AG08396 (cell line): ENCODE data around the gene TSPAN31.
"Not testable (repeated sequence)": the region's sequence is repeated elsewhere in the genome, so short reads cannot be mapped to it uniquely, and the experiment has no call there.

ENCODE experiments used
- DNase-seq: peaks from one replicate; pipeline ENCODE4 v3.0.0; 2012; ENCODE audit warnings: low spot score, mixed read lengths

The TSPAN31 gene, protein sequence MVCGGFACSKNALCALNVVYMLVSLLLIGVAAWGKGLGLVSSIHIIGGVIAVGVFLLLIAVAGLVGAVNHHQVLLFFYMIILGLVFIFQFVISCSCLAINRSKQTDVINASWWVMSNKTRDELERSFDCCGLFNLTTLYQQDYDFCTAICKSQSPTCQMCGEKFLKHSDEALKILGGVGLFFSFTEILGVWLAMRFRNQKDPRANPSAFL

DNA sequence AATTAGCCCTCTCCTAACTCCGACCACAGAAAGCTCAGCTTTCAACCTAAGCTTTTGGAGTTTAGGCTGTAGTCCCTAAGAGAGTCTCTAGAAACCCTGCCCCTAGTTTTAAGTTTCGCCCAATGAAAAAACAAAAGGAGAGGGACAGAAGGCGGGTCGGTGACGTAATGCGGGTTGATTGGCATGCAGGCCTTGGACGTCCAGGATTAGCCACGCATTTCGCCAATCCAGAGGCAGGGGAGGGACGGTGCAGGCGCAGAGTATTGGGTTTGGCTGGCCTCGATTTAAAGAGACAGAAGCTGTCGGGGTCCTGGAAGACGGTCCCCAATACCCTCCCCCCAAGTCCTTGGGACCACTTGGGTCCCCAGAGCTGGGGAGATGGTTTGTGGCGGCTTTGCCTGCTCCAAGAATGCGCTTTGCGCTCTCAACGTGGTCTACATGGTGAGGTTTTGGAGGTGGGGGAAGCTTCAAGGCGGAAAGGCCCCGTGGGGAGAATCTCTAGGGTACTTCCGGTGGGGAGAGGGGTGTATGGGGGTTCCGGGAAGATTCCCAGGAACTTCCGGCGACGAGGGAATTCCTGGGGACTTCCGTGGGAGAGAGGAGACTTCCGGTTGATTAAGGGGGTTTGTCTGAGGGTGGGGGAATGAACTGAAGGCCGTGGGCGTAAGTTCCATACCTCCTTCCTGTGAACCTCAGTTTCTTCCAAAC, at the start of gene TSPAN31:
Gene TSPAN31, plus strand, starts transcription at position 263 of the 708 bp plus-strand sequence. Its CDS starts 116 bp downstream, at position 379.
- peak; percentile 94 for DNase-seq

- no peak for DNase-seq
Measured at GRCh38 chr12:57695770-57696432, 48.9 kb upstream of the TSPAN31 start.

GRCh38 chr12:57697076-57697475, 47.8 kb upstream of the TSPAN31 start:
- no peak for DNase-seq

DNA sequence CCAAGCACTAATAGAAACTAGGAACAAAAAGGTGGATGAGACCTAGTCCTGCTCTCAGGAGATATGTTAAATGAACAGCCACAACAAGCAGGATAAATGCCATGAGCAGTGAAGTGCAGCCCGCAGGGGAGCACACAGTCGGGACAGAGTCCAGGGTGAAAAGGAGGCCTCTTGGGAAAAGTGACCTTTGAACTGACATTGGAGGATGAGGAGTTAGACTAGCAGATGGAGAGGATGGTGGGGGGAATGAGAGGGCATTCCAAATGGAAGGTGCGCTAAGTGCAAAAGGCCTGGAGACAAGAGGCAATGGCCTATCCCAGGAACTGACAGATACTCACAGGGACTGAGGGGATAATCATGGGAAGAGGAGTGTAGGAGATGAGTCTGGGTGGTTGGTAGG, 46.4 kb upstream of the TSPAN31 start:
- DNase-seq = no peak

DNA sequence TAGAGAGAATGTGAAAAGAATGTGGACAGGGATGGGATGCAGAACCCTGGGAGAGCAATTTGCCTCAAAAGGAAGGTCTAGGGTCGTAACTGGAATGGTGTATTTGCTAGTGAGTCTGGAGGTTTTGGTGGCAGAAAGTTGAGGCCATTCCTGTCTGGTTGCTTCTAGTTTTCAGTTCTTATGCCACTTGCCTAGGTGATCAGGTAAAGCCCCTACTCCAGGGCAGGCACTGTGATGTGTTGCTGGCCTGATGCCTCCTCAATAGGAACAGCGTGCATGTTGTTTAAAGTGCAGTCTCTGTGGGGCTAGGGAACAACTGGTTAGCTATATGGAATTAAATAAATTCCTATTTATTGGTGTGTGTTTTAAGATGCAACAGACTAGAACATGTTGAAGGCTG, 44.5 kb upstream of the TSPAN31 start:
- no peak for DNase-seq

GRCh38 chr12:57707250-57707649, 37.6 kb upstream of the TSPAN31 start:
- no peak for DNase-seq

DNA sequence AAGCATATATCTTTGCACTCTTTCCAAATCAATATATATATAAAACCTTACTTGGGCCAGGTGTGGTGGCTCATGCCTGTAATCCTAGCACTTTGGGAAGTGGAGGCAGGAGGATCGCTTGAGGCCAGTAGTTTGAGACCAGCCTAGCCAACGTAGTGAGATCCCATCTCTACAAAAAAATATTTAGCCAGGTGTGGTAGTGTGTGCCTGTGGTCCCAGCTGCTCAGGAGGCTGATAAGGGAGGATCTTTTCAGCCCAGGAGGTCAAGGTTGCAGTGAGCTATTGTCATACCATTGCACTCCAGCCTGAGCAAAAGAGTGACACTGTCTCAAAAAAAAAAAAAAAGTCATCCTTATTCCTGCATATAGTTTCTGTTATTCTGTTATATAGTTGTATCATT, 36.5 kb upstream of the TSPAN31 start:
- DNase-seq = no peak

GRCh38 chr12:57712701-57713100, 32.1 kb upstream of the TSPAN31 start:
- DNase-seq = no peak

DNA sequence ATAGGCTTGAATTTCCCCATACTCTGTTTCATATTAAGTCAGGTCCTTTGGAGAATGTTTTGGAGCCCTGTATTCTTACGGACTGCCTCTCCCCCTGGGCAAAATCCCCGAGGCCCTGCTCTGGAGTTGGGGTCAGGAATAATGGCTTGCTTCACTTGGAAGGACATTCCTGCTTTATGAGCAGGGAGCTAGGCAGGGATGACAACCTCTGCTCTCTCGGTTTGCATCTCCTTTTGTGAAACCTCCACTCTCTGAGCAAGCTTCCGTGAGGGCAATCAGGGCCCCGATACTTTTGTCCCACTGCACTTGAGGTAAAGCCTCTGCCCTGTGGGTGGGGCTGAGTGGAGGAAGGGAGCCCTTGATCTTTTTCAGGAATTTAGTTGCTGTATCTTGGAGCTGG, 31.6 kb upstream of the TSPAN31 start:
- DNase-seq = no peak

GRCh38 chr12:57715036-57715748, 29.6 kb upstream of the TSPAN31 start:
- DNase-seq = not testable (repeated sequence)

DNA sequence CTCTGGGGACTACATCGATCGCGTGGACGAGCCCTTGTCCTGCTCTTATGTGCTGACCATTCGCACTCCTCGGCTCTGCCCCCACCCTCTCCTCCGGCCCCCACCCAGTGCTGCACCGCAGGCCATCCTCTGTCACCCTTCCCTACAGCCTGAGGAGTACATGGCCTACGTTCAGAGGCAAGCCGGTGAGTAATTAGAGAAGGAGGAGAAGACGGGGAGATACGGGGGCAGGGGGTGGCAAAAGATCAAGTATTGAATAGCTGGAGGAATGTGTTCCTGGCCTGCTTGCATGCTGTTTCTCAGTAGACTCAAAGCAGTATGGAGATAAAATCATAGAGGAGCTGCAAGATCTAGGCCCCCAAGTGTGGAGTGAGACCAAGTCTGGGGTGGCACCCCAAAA, 29.1 kb upstream of the TSPAN31 start:
- no peak for DNase-seq

GRCh38 chr12:57716305-57716704, 28.5 kb upstream of the TSPAN31 start:
- DNase-seq = no peak

- no peak for DNase-seq
Measured at GRCh38 chr12:57717131-57717530, 27.7 kb upstream of the TSPAN31 start.

GRCh38 chr12:57717846-57718640, 26.8 kb upstream of the TSPAN31 start:
- no peak for DNase-seq

- no peak for DNase-seq
Measured at GRCh38 chr12:57718641-57719528, 26.0 kb upstream of the TSPAN31 start.

- DNase-seq = no peak
Measured at GRCh38 chr12:57719777-57720605, 24.8 kb upstream of the TSPAN31 start.

- no peak for DNase-seq
Measured at GRCh38 chr12:57720606-57721595, 23.9 kb upstream of the TSPAN31 start.

DNA sequence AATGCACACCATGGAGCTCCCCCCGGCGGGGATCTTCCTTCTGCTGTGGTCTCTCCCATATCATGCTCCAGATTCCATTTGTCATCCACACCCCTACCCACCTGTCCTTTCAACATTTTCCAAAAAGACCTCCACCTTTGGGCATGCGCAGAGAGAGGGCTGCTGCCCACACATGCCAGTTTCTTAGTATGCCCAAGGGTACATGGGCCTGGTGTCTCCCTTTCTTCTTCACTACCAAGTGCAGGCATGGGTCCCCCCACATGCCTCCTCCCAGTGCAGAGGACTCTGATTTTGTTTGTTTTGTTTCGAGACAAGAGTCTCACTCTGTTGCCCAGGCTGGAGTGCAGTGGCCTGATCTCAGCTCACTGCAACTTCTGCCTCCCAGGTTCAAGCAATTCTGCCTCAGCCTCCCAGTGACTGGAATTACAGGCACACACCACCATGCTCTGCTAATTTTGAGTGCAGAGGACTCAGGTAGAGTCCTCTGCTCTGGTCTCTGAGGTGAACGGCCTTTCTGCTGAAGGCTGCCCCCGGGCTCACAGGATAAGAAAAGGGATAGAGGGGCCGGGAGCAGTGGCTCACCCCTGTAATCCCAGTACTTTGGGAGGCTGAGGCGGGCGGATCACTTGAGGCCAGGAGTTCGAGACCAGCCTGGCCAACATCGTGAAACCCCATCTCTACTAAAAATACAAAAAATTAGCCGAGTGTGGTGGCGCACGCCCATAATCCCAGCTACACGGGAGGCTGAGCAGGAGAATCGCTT, 22.8 kb upstream of the TSPAN31 start:
- DNase-seq = not testable (repeated sequence)
